Measurements from ENCODE around the gene KLHL7. TPM values are rescaled to one million over a fixed set of nuclear protein-coding genes. Genes with fewer than 3 reads are reported as not detected.
A peak's percentile ranks its signal among the peaks of the same experiment; 100 is the strongest.

Gene KLHL7
- 10 to 100 TPM; 21.3 to 45.9 (median 27.6) TPM for total RNA-seq

DNA sequence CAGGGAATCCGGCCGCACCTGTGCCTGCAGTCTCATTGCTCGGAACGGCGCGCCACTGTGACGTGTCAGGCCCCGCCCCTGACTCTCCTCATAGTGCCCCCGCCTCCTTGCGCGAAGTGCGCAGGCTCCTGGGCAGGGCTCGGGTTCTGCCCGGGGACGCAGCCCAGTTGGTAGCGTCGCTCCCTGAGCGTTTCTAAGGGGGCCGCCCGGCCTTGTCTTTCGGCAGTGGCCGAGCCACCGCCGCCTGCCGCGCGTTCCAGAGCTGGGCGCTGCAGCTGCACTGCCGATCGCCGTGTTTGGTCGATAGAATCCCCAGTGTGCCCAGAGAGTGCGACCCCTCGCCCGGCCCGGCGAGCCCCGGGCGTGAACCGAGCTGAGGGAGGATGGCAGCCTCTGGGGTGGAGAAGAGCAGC lies at the start of gene KLHL7:
TSS of gene KLHL7 (plus strand) at position 142 of the 413 bp plus-strand sequence. CDS start at position 384, 242 bp downstream.
- ATAC-seq = peak; percentile 100
- H3K36me3 ChIP-seq = peaks cover 0 to 6% of the 10 kb centered on the region in 2 donors
- no CpG with 5 or more reads among the region's 40 CpGs for WGBS, 2 donors (ENCODE audit: low coverage in 1 of 2)

DNA sequence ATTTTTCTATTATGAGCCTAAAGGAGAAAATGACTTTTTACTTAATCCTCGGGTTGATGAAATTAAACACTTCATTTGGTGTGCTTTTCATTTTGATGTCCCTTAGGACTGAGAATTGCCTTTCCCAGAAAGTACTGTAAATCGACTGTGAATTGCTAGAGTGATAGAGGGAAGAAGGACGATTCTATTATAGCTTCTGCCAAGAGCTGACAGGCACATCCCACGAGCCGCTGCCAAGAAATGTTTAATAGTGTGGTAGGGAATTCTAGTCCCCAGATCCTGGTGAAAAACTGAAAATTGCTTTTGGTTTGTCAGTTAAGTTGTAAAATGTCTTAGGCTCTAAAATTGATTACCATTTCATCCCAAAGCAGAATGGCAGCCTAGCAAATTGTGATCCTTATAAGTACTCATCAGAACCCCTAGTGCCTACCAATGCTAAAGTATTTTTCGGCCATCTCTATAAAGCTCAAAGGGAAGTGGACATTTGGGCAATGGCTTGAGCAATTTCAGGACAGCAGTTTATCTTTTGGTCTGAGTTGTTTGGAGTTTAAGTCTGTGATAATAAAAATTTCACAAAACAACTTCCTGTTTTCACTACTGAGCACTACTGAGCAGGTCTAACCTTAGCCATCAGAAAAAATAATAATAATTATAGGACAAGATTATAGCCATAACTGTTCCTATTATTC lies 47.0 kb upstream of the KLHL7 start:
- WGBS, 2 donors (ENCODE audit: low coverage in 1 of 2) = 26 to 42% methylated on average over 5 to 6 of the region's 6 CpGs
- H3K27ac ChIP-seq = peak overlapping the region in 1 of 4 donors; percentile 19
- no peaks in the 10 kb centered on the region for H3K27me3 ChIP-seq
- ATAC-seq = no peak
- H3K9me3 ChIP-seq = no peaks in the 10 kb centered on the region
- H3K4me3 ChIP-seq = no peak overlapping the region
- no peaks in the 10 kb centered on the region for H3K4me1 ChIP-seq
- no peaks in the 10 kb centered on the region for H3K36me3 ChIP-seq
- no peak for TF ChIP-seq POLR2AphosphoS5 (IDR thresholded peaks at IDR 0.05)
- TF ChIP-seq CTCF (IDR thresholded peaks at IDR 0.05) = no peak
- TF ChIP-seq EP300 (IDR thresholded peaks at IDR 0.05) = no peak
- TF ChIP-seq POLR2A (IDR thresholded peaks at IDR 0.05) = no peak

More for the DNA sequence above, at the start of gene KLHL7:
- Histone ChIP-seq H3K27ac (peak within 1 kb of the TSS; percentile 85 to 96 (median 94)), H3K9me3 (peaks cover 0 to 7% (median 0%) of the 10 kb centered on the region in 3 donors), H3K4me3 (peak within 1 kb of the TSS; percentile 81 to 82), H3K27me3 (no peaks in the 10 kb centered on the region), H3K4me1 (peaks cover 9 to 45% (median 14%) of the 10 kb centered on the region in 3 donors)
- TF ChIP-seq EP300 (IDR thresholded peaks at IDR 0.05) (no peak), POLR2AphosphoS5 (IDR thresholded peaks at IDR 0.05) (peak; percentile 94), POLR2A (IDR thresholded peaks at IDR 0.05) (peak; percentile 89 to 93), CTCF (IDR thresholded peaks at IDR 0.05) (peak in 1 of 4 experiments; percentile 4)

DNA sequence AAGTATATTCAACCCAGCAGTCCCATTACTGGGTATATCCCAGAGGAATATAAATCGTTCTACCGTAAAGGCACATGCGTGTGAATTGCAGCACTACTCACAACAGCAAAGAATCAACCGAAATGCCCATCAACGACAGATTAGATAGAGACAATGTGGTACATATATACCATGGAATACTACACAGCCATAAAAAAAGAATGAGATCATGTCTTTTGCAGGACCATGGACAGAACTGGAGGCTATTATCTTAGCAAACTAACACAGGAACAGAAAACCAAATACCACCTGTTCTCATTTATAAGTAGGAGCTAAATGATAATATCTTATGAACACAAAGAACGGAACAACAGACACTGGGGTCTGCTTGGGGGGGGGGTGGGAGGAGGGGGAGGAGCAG lies 44.3 kb upstream of the KLHL7 start:
- no peak for ATAC-seq
- Histone ChIP-seq H3K9me3 (no peaks in the 10 kb centered on the region), H3K4me3 (no peak overlapping the region), H3K36me3 (no peaks in the 10 kb centered on the region), H3K4me1 (no peaks in the 10 kb centered on the region), H3K27ac (no peak overlapping the region), H3K27me3 (no peaks in the 10 kb centered on the region)
- WGBS, 2 donors (ENCODE audit: low coverage in 1 of 2) = 96% methylated on average over 6 of the region's 6 CpGs; no CpG with 5 or more reads in 1 of the 2 donors
- TF ChIP-seq POLR2AphosphoS5 (IDR thresholded peaks at IDR 0.05) (no peak), EP300 (IDR thresholded peaks at IDR 0.05) (no peak), CTCF (IDR thresholded peaks at IDR 0.05) (no peak), POLR2A (IDR thresholded peaks at IDR 0.05) (no peak)

DNA sequence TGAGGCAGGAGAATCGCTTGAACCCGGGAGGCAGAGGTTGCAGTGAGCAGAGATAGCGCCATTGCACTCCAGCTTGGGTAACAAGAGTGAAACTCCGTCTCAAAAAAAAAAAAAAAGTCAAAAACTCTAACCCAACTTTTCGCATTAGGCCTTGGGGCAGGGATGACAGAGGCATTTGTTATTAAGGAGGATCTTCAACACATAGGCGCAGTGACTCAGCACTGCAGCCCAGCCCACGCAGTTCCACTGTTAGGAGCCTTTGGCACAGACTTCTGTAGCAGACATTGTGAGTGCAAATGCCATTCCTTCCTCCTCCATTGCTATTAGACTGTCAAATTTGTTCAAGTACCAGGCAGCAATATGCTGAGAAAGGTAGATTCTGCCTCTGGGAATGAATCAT lies 43.1 kb upstream of the KLHL7 start:
- 61 to 72% methylated on average over 6 of the region's 7 CpGs for WGBS, 2 donors (ENCODE audit: low coverage in 1 of 2)
- no peak for ATAC-seq
- H3K27ac ChIP-seq = peak overlapping the region in 2 of 4 donors; percentile 26 to 31
- peaks cover 0 to 7% (median 0%) of the 10 kb centered on the region in 3 donors for H3K4me1 ChIP-seq
- H3K36me3 ChIP-seq = no peaks in the 10 kb centered on the region
- H3K4me3 ChIP-seq = no peak overlapping the region
- no peaks in the 10 kb centered on the region for H3K9me3 ChIP-seq
- TF ChIP-seq POLR2A (IDR thresholded peaks at IDR 0.05) (no peak), EP300 (IDR thresholded peaks at IDR 0.05) (no peak), CTCF (IDR thresholded peaks at IDR 0.05) (no peak), POLR2AphosphoS5 (IDR thresholded peaks at IDR 0.05) (no peak)
- H3K27me3 ChIP-seq = no peaks in the 10 kb centered on the region

GRCh38 chr7:23065974-23066373 lies 39.6 kb upstream of the KLHL7 start:
- Histone ChIP-seq H3K27me3 (no peaks in the 10 kb centered on the region), H3K4me3 (no peak overlapping the region), H3K27ac (peak overlapping the region in 2 of 4 donors; percentile 31 to 32), H3K9me3 (no peaks in the 10 kb centered on the region), H3K4me1 (peaks cover 0 to 7% (median 0%) of the 10 kb centered on the region in 3 donors), H3K36me3 (no peaks in the 10 kb centered on the region)
- ATAC-seq = no peak
- WGBS, 2 donors (ENCODE audit: low coverage in 1 of 2) = 67 to 90% methylated on average over 1 of the region's 1 CpG
- TF ChIP-seq CTCF (IDR thresholded peaks at IDR 0.05) (no peak), POLR2A (IDR thresholded peaks at IDR 0.05) (no peak), EP300 (IDR thresholded peaks at IDR 0.05) (no peak), POLR2AphosphoS5 (IDR thresholded peaks at IDR 0.05) (no peak)

All from gastroesophageal sphincter (tissue), 4 donors.